ENCODE measurements around the gene L3MBTL1.

The L3MBTL1 gene

DNA sequence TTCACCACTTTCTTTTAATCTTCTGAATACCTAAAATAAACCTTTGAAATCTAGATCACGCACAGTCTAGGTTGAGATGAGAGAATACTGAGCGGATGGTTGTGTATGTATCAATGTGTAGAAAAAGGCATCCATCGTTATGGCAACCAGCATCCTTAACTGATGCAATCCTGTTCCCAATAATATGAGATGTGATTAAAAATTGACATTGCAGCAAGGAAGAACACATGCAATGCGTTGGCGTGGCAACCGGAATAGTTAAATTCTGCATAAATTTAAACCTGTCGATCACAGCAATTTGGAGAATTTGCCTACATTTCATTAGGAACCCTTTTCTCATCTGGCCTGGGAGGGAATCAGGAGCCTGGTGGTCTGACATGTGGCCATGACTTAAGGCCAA, 1.3 kb upstream of the L3MBTL1 start:
- no peak for DNase-seq

DNA sequence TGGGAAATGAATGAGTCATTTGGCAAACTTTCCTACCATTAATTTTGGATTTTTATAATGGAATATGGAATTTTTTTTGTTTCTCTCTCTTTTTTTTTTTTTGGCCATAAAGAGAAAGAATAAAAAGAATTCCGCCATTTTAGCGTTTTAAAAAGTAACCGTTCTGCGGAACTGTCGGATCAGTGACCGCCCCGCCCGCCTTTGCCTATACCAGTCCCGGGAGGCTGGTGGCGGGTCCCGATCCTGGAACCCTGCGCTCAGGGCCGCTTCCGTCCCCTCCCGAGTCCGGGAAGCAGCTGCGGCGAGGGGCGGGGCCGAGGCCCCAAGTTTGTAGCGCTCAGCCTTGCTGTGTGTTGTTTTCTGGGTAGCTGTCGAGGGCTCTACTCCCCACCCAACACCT, 609 bp downstream of the L3MBTL1 start:
- DNase-seq: no peak

DNA sequence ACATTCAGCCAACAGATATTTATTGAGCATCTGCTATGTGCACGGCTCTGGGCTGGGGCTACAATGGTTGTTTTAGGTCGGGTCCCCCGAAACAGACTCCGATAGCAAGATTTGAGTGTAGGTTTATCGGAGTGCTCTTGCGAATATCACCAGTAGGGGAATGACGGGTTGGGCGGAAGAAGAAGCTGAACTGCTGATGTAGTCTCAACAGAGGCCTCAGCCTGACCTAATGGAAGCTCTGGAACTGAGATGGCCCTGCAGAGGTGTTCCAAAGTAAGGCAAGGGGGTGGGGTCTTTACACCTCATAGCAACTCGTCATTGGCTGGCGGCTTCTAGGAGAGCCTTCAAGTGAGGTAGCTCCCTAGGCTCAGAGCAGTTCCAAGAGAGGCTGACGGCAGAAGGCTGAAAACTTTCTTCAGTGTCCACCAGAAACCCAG, 1.1 kb downstream of the L3MBTL1 start:
- DNase-seq: no peak

DNA sequence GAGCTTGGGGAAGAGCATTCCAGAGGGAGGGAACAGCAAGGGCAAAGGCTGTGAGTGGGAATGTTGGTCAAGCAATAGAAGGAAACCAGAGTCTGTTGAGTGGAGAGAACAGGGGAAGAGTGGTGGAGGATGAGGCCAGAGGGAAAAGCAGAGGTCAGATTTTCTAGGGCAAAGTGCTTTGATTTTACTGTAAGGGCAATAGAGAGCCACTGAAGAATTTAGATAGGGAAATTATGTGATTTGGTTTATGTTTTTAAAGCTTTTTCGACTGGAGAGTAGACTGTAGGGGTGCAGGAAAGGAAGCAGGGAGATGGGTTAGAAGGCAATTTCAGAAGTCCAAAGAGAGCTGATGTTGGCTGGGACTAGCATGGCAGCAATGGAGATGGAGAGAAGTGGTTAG, 4.4 kb downstream of the L3MBTL1 start:
- DNase-seq: no peak

DNA sequence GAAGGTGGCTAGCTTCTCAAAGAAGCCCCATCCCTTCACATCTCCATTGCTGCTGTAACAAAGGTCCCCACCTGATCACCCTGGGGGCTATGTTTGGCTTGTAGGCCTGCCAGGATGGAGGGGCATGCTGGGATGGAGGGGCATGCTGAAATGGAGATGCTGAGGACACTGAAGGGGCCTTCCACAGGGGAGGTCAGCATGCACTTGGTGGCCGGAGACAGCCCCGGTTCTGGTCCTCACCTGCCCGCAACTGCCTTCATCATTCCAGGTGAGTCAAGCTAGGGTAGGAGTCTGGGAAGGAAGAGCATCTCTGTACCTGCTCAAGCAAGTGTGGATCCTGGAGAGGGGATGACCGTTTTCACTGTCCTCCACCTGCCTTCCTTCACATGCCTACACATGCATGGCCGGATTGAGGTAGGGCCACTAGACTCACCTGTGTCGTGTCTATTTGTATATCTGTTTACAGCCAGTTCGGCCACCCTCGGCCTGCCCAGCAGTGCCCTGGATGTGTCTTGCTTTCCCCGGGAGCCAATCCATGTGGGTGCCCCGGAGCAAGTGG, 6.0 kb downstream of the L3MBTL1 start:
- DNase-seq: no peak

DNA sequence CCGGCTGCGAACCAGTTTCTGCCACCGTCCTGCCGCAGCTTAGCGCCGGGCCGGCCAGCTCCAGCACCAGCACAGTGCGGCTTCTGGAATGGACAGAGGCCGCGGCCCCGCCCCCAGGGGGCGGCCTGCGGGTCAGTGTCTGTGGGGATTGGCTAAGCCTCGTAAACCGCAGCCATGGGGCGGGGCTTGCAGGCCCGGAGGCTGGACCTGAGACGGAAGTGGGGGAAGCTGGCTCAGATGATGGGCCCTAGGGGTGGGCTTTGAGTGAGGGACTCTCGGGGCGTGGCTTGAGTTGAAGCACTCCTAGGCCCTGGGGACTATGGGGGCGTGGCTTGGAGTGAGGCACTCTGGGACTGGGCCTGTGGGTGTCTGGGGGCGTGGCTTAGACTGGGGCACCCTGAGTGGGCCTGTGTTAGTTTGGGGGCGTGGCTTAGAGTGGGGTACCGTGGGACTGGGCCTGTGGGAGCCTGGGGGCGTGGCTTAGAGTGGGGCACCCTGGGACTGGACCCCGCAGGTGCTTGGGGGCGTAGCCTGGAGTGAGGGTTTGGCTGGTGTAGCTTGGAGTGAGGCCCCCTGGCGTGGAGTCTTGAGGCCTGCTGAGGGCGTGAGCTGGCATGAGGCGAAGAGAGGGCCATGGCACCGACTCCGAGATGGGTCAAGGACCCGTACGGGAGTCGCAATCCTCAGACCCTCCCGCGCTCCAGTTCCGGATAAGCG, 6.6 kb downstream of the L3MBTL1 start:
- peak; percentile 98 for DNase-seq

DNA sequence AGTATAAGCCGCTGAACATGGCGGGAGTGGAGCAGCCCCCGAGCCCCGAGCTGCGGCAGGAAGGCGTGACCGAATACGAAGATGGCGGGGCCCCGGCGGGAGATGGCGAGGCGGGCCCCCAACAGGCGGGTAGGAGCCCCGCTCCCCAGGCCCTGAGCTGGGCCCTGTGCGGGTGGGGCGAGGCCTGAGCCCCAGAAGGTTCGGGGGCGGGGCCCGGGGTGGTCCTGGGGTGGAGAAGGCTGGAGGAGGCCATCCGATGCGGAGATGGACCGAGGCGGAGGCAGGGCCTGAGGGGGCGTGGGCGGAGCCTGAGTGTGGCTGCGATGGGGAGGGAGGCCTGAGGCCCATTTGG, 7.1 kb downstream of the L3MBTL1 start:
- no peak for DNase-seq

DNA sequence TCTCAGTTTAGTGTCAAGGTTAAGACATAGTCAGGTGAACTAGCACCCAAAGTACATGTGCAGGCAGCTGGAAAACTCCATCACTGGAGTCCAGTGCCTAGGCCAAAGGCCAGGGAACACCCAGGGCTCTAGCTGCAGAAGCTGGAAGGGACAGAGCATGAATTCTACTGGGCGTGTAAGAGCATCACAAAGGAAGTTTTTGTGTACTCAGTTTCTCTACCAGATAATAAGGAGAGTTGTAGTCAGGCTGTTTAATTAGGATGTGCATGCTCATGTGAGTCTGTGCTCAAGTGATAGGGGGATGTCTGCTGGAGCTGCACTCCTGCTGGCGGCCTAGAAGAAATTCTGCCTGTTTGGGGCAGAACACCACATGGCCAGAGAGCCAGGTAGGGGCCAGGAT, 8.1 kb downstream of the L3MBTL1 start:
- no peak for DNase-seq

DNA sequence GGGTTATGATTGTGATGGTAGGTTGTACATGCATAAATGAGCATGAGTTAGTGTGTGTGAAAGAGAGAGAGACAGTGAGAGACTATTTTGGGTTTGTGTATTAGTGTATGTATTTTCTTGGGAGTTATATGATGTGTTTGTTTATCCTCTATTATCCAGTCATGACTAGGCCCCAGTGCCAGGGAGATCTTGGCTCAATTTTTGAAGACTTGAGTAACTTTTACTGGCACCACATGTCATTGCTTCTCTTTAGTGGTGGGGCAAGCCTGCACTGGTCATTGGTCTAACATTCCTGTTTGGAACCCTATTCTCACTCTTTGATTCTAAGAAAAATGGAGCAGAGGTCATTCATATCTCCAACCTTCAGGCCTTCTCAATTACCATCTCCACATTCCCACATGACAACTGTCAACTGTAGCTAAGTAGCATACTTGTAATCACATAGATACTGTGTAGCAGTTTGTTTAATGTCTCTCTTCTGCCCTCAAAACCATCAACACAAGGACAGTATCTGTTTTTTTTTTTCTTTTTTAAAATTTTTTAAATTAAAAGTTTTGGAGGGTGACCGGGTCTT, 8.8 kb downstream of the L3MBTL1 start:
- no peak for DNase-seq

DNA sequence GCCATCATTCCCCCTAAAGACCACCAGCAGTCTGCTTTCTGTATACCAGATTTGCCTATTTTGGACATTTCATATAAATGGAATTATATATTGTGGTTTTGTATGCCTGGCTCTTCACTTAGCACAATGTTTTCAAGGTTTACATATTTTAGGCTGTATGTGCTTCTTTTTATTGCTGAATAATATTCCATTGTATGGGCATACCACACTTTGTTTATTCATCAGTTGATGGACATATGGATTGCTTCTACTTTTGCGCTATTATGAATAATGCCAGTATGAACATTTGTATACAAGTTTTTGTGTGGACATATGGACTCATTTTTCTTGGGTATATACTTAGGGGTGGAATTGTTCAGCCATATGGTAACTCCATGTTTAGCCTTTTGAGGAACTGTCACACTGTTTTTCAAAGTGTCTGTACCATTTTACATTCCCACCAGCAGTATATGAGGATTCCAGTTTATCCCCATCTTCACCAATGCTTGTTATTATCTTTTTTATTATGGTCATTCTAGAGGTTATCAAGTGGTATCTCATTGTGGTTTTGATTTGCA, 12.7 kb downstream of the L3MBTL1 start:
- no peak for DNase-seq

DNA sequence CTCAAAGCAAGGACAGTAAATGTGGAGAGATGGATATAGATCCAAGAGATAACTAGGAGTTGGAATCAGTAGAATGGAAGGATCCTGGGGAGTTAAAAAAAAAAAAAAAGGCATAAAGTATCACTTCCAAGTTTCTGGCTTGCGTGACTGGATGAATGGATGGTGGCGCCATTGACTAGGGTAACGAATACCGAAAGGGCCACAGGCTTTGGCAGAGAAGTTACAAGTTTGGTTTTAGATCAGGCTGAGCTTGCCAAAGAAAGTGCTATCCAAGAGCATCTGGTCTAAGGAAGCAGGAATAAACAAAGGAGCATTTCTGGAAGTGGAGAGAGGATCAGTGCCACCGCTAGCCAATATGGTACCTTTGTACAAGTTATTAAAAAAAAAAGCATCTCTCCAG, 17.5 kb downstream of the L3MBTL1 start:
- DNase-seq: no peak

DNA sequence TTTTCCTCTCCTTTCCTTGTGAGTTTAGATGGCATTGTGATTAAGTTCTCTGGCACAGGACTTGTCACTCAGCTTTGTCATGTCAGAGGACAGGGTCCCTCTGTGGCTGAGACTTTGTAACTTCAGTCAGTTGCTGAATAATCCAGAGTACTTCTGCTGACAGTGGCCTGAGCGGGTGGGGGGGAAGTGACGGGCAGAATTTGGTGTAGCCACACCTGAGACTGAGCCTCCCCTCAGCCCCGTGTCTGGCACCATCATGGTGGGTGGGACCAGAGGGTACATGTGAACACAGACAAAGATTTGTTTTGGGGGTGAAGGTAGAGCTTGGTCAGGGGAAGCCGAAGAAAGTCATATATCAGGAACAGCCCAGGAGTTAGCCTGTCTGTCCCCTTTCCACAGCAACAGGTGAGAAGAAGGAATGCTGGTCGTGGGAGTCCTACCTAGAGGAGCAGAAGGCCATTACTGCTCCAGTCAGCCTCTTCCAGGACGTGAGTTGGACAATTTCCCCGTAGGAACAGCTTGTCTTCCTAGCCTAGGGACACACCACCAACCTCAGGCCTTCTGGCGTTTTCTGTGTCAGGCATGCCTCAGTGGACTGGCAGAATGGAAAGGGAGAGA, 20.9 kb downstream of the L3MBTL1 start:
- no peak for DNase-seq

DNA sequence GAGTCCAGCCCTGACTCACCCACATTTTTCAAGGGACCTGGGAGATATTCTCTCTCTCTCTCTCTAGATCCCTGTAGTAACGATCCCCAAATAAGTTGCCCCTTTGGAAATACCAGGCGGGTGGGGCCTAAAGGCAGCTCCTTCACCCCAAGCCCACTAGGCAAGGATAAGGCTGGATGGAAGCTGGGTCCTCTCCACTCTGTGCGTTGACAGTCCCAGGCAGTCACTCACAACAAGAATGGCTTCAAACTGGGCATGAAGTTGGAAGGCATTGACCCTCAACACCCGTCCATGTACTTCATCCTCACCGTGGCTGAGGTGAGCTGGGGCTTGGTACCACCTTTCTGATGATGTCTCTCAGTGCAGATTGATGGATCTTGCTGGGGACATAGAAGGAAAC, 21.6 kb downstream of the L3MBTL1 start:
- no peak for DNase-seq

DNA sequence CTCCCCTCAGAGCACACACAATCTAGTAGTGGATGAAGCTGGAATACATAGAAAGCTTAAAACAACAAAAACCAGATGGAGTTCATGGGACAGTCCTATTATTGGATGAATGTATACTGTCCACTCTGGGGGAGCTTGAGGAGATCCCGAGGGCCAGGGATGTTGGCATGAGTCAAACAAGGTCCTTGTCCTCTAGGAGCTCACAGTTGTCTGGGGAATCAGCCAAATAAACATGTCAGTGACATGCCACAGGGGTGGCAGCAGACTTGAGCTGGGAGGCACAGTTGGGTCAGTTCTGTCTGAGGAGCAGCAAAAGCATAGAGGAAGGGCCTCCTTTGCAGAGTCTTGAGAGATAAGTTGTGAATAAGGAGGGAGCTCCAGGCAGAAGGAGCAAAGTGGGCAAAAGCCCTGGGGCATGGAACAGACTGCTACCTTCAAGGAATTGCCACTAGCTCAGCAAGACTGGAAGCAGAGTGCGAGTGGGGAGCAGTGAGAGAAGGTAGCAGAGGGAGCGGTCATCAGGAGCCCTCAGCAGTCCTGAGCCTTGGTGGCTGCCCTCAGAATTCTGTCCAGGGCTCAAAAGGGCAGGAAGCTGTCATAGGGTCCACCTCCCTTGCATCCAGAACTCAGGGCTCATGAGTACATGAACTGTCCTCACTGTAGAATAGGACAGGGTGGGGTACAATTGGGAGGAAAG, 22.1 kb downstream of the L3MBTL1 start:
- DNase-seq: no peak

DNA sequence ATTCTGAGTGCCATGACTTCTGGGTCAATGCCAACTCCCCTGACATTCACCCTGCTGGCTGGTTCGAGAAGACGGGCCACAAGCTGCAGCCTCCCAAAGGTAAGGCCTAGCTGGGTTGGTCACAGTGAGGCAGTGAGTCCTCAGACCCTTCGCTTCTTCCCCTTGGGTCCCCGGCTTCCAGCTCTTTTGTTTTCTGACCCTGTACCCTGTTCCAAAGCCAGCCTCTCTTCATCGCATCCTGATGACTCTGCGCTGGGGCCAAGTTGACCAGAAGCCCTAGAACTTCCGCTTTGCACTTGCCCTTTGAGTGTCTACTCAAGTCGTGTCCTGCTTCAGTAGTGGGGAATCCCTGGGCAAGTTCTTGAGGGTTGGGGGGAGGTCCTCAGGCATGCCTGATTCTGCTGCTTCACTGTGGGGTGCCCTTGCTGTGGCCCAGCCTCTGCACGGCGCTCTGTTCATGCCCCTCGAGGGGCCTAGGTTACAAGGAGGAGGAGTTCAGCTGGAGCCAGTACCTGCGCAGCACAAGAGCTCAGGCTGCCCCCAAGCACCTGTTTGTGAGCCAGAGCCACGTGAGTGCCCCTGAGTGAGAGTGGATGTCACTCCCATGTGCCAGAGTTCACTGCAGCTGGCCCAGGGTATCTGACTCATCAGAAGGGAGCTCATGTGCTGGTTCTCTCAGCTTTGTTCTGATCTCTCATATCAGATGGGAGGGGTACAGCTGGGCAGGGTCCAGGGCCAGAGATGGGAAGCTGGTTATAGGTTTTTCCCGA, 23.0 kb downstream of the L3MBTL1 start:
- no peak for DNase-seq

DNA sequence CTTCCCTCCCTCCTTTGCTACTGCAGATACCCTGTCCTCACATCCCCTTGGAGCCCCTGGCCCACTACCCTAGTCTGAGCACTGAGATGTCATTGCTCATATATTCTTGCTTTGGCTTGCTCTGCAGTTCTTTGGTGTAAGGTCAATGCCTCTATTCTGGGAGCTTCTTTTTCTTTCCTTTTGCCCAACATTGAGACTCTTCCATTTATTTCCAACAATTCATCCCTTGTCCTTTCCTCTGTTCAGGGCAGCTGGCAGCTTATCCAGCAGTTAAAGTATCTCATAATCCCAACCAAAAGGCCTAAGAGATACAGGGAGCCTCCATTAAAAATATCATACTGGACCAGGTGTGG, 23.6 kb downstream of the L3MBTL1 start:
- DNase-seq: no peak

DNA sequence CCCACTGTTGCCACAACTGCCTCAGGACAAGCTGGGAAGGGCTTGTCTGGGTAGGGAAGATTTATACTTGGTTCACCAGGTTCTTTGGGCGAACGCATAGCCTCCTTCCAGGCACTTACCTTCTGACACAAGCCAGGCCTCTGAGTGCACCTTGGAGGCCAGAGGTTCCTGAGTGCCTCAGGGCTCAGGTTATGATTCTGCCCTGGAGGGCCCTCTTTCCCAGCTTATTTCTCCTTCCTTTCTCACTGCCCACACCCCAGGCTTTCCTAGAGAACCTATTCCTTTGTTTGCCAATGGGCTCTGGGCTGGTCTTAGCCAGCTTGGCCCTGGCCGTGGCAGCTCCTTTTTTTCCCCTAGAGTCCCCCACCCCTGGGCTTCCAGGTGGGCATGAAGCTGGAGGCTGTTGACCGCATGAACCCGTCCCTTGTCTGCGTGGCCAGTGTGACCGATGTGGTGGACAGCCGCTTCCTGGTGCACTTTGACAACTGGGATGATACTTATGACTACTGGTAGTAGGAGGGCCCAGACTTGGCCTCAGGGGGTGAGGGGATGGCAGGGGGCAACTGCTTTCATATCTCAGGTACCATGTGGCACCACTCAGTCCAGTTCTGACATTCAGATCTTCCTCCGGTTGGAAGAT, 25.0 kb downstream of the L3MBTL1 start:
- no peak for DNase-seq

DNA sequence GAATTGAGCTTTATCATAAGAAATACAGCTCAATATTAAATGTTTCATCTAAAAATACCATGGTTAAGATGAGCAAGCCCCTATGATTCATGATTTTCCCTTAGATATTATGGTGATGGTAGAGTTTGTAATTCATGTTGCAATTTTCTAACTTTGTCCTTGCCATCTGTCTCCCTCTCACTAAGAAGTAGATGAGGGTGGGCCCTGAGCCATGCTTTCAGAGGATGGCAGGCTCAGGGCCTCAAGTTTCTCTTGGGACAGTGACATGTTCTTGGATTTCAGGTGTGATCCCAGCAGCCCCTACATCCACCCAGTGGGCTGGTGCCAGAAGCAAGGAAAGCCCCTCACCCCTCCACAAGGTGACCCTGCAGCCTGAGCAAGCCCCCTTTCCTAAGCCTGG, 25.6 kb downstream of the L3MBTL1 start:
- DNase-seq: no peak

DNA sequence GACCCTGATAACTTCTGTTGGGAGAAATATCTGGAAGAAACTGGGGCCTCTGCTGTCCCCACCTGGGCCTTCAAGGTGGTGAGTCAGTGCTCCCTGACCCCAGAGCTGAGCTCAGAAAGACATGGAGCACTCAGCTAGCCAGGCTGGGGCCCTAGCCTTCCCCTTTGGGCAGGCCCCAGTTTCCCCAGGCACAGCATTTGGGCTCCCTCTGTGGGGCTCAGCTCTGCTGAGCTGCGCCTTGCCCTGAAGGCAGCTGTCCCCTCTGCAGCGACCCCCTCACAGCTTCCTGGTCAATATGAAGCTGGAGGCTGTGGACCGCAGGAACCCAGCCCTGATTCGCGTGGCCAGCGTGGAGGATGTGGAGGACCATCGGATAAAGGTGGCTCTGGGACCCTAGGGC, 26.5 kb downstream of the L3MBTL1 start:
- no peak for DNase-seq

DNA sequence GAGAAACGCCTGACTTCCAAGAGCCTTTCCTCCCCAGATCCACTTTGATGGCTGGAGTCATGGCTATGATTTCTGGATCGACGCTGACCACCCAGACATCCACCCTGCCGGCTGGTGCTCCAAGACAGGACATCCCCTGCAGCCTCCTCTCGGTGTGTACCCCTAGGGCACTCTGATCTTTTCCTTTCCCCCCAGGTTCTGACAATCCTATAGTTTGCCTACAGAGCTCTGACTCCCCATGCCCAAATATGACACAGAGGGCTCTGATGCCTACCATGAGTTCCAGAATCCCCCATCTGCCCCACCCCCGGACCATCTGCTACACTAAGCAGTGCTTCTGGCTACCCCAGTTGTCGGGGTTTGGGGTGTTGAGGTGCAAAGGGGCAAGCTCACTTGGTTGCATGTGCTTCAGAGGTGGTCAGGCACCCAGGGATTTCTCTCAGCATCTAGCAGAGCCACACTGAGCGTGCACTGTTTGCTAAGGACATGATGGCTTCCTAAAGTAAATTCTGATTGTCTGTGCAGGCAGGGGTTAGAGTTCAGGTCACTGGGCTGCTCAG, 27.4 kb downstream of the L3MBTL1 start:
- no peak for DNase-seq

DNA sequence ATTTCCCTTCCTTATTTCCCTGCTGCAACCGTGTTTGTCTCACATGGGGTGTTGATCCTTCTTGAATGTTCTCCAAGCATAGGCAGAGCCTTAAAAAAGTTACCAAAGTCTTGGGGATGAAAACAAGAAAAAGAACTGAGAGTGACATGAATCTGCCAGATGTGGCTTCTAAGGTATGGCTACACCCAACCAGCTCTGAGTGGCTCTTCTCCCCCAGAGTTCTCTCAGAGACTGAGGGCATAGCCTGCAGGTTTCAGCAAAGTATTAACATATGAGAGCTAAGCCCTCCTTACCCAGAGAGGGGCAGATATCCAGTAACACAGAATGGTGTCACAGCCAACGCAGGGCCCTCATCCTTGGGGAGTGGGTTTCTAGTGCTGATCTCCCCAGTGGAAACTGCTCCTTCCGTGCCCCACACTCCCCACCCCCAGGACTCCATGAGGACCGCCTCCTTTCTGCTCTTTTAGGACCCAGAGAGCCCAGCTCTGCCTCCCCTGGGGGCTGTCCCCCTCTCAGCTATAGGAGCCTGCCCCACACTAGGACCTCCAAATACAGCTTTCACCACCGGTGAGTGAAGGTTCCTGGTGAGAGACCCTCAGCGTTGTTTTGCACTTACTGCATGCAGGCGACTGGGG, 28.0 kb downstream of the L3MBTL1 start:
- no peak for DNase-seq
